Measurements from ENCODE around the gene VPS26B.
A peak's percentile ranks its signal among the peaks of the same experiment; 100 is the strongest.
"Not testable (repeated sequence)": the region's sequence is repeated elsewhere in the genome, so short reads cannot be mapped to it uniquely, and the experiment has no call there.

VPS26B gene

GRCh38 chr11:134231958-134232659 is 7.6 kb downstream of the VPS26B start:
- DNase-seq (ENCODE audit: low read depth in 1 of 2, low spot score in 1 of 2), result no peak

GRCh38 chr11:134233729-134234179 is 9.3 kb downstream of the VPS26B start:
- DNase-seq (ENCODE audit: low read depth in 1 of 2, low spot score in 1 of 2), result no peak

DNA sequence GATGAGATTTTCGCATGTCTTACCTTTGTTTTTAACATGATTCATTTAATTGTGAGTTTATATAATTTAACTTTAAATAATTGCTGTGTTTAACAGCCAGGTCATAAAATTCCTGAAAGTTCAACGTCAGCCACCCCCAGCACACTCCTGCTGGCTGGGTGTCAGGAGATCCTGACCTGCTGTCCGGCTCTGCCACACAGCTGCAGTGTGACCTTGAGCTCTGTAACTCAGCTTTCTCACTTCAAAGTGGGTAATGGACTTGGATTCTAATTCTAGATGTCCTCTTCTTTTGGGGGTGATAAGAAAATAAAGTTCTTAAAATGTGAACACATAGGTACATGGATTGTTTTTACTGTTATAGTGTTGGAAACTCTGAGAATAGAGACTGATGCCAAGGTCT is 10.9 kb downstream of the VPS26B start:
- DNase-seq (ENCODE audit: low read depth in 1 of 2, low spot score in 1 of 2), result no peak

- DNase-seq (ENCODE audit: low read depth in 1 of 2, low spot score in 1 of 2), result no peak
Measured at GRCh38 chr11:134236834-134237556, 12.5 kb downstream of the VPS26B start.

DNA sequence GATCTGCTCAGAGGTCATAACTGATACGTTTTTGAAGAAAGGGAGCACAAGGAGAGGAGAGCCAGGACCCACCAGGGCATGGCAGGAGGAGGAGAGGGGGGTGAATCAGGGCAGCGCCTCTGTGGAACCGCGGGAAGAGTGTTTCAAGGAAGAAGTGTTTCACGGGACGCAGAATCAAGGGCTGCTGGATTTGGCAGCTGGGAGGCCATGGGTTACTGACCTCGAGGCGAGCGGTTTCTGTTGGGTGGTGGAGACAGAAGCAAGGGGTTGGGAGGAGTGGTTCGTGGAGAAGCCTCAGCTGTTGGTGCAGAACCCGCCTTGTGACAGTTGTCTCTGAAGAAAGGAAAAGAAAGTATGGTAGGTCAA is 13.1 kb downstream of the VPS26B start:
- DNase-seq (ENCODE audit: low read depth in 1 of 2, low spot score in 1 of 2), result no peak

- DNase-seq (ENCODE audit: low read depth in 1 of 2, low spot score in 1 of 2), result no peak
Measured at GRCh38 chr11:134238956-134239355, 14.5 kb downstream of the VPS26B start.

DNA sequence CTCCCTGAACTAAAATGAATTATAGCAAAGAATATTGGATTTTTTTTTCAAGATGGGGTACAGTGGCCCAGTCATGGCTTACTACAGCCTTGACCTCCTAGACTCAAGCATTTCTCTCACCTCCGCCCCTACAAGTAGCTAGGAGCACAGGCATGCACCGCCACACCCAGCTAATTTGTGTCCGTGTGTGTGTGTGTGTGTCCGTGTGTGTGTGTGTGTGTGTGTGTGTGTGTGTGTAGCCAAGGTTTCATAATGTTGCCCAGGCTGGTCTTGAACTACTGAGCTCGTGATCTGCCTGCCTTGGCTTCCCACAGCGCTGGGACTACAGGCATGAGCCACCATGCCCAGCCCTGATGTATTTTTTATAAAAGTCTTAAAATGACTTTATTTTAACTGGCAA is 16.1 kb downstream of the VPS26B start:
- no peak for DNase-seq (ENCODE audit: low read depth in 1 of 2, low spot score in 1 of 2)

GRCh38 chr11:134242376-134242775 is 17.9 kb downstream of the VPS26B start:
- DNase-seq (ENCODE audit: low read depth in 1 of 2, low spot score in 1 of 2), result no peak

DNA sequence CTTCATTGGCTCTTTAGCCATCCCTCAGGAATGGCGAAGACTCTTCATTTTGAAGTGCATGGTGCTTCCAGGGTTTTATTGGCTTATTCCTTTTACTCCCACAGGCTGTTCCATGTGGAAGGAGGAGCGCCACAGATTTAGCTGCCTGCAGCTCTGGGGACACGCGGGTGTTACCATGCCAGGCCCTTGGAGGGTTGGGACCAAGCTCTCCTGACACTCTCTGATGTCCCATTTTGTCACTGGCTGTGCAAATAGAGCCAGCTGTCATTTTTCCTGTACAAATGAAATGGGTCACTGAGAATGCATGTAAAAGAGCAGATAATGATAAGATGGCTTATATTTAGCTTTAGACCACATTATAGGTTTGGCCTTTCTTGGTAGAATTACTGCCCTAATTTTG is 19.4 kb downstream of the VPS26B start:
- DNase-seq (ENCODE audit: low read depth in 1 of 2, low spot score in 1 of 2), result no peak

DNA sequence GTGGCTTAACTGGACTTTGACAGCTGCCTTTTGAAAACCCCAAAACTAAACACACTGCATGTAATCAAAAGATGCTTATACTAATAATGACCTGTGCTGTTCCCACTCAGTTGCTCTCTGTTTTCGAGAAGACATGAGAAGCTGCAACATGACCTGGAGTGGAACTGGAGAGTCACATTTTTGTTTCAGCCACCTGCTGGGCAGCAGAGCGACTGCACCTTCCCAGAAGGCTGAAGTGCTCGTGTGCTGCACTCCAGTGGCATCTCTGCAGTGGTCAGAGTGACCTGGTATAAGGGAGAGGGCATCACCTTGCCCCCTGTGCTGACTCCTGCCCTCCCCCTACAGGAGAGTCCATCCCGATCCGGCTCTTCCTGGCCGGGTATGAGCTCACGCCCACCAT is 20.1 kb downstream of the VPS26B start:
- no peak for DNase-seq (ENCODE audit: low read depth in 1 of 2, low spot score in 1 of 2)

- DNase-seq (ENCODE audit: low read depth in 1 of 2, low spot score in 1 of 2), result no peak
Measured at GRCh38 chr11:134245434-134245833, 21.0 kb downstream of the VPS26B start.

DNA sequence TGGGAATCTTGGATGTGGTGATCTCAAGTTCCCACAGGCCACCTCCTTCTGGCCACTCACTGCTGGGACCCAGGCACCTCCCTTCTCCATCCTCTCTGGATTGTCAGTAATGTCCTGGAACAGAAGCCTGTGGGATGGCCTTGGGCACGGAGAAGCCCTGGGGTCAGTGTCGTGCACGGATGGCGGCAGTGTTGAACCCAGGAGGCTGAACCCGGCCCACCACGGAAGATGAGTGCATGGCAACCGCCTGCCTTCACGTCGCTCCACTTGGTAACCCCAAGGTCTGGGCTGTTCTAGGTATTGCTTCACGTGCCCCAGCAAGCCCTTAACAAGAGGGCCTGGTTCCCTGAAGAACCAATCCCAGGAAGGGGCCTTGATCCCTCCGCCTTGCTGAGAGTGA is 21.6 kb downstream of the VPS26B start:
- no peak for DNase-seq (ENCODE audit: low read depth in 1 of 2, low spot score in 1 of 2)

GRCh38 chr11:134246678-134247077 is 22.2 kb downstream of the VPS26B start:
- no peak for DNase-seq (ENCODE audit: low read depth in 1 of 2, low spot score in 1 of 2)

- DNase-seq (ENCODE audit: low read depth in 1 of 2, low spot score in 1 of 2), result no peak
Measured at GRCh38 chr11:134248910-134249480, 24.5 kb downstream of the VPS26B start.

DNA sequence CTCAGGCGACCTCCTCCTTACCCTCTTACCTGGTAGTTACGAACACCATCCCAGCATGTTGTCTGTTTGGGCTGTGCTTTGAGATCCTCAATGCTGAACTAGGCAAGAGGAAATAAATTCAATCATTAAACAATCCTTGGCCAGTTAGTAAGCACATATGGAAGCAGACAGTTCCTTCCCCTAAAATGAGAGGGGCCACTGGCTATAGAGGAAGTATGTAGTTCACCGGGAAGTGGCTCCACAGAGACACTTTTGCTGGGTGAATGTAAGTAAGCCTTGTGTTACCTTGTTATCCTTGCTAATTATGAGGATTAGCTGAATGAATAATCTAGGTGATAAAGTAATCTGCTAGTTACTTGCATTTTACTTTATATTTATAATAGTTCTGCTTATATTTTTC is 25.8 kb downstream of the VPS26B start:
- no peak for DNase-seq (ENCODE audit: low read depth in 1 of 2, low spot score in 1 of 2)

DNA sequence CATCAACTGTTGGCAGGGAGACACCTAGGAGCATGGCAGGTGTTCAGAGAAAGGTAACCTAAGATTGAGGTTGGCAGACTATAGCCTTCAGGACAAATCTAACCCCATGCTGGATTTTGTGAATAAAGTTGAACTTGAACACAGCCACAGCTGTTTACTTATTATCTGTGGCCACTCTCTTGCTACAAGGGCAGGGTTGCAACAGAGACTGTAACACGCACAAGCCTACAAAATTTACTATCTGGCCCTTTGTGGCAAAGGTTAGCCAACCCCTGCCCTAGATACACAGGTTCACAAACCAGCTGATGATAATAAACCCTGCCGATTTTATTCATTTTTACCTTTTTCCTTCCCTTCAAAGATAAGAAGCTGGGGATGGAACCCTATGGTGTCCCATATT is 26.2 kb downstream of the VPS26B start:
- DNase-seq (ENCODE audit: low read depth in 1 of 2, low spot score in 1 of 2), result no peak

DNA sequence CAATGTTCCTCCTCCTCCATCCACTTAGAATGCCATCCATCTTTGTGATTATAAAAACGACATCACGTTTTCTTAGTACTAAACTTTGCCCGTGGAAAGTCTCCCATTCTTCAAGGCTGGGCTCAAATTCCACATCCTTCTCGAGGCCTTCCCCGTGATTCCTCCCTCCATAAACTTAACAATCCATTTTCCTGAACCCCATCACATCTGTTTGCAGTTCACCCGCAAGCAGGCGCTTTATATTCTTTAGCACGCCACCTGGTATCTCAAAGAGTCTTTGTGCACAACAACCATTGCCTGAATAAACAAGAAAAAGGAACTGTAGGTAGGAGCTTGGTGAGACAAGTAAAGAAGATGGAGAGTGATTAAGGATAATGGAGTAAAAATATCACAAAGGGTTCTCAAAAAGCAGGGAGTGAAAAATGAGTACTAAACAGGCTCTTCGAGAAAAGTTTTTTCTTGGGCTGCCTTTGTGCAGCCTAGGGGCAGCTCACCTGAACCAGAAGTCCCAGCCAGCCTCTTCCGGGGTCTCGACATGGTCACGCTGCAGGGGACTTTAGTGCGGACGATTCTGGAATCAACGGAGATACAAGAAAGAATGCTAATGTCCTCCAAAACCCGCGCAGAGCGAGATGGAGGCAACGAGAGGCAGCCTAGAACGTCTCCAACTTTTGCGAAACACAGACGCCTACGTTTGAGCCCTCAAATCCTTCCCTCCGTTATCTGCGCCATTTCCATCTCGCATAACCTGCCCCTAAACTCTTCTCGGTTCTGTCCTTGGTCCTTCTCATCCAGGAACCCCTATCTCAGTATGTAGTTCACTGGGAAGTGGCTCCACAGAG is 28.1 kb downstream of the VPS26B start:
- DNase-seq (ENCODE audit: low read depth in 1 of 2, low spot score in 1 of 2), result peak in 1 of 2 donors; percentile 10

GRCh38 chr11:134253188-134253993 is 28.9 kb downstream of the VPS26B start, which contains the start of the genes ACAD8 and THYN1:
ACAD8 (plus strand) TSS chr11:134253568; CDS start chr11:134253601, 33 bp downstream.
THYN1 (minus strand) TSS chr11:134253352; CDS start chr11:134252882, 470 bp downstream.
- DNase-seq (ENCODE audit: low read depth in 1 of 2, low spot score in 1 of 2), result peak; percentile 84 to 95

GRCh38 chr11:134254433-134255183 is 30.1 kb downstream of the VPS26B start:
- DNase-seq (ENCODE audit: low read depth in 1 of 2, low spot score in 1 of 2), result no peak

DNA sequence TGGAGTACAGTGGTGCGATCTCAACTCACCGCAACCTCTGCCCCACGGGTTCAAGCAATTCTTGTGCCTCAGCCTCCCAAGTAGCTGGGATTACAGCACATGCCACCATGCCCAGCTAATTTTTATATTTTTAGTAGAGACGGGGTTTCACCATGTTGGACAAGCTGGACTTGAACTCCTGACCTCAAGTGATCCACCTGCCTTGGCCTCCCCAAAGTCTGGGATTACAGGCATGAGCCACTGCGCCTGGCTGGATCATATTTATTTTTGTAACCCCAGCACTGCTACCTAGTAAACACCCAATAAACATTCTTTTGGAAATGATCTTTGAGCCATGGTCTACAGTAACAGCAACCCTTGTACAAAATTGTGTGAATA is 30.7 kb downstream of the VPS26B start:
- not testable (repeated sequence) for DNase-seq (ENCODE audit: low read depth in 1 of 2, low spot score in 1 of 2)
